Jurkat, Clone E6-1 (cell line): ENCODE data around the gene LAMTOR4.
"Not testable (repeated sequence)": the region's sequence is repeated elsewhere in the genome, so short reads cannot be mapped to it uniquely, and the experiment has no call there.

Experiments
- DNase-seq: peaks from one replicate; pipeline ENCODE4 v3.0.0-alpha.2; 2011; ENCODE audit warnings: low read depth, low spot score
- H3K4me3 ChIP-seq: 2 replicates; pipeline ENCODE4 v1.5.1; 2011; ENCODE audit warnings: mild to moderate bottlenecking, low read length, control low read depth, moderate library complexity

LAMTOR4 gene

GRCh38 chr7:100146350-100146749 lies 2.4 kb upstream of the LAMTOR4 start:
- not testable (repeated sequence) for DNase-seq, H3K4me3 ChIP-seq

GRCh38 chr7:100147278-100147677 lies 1.4 kb upstream of the LAMTOR4 start:
- no peak overlapping the region for H3K4me3 ChIP-seq
- no peak for DNase-seq

- H3K4me3 ChIP-seq = peak overlapping the region; percentile 58
- no peak for DNase-seq
Measured at GRCh38 chr7:100148225-100148558, 526 bp upstream of the LAMTOR4 start.

- DNase-seq = no peak
- H3K4me3 ChIP-seq = no peak overlapping the region
Measured at GRCh38 chr7:100152404-100152803, 3.7 kb downstream of the LAMTOR4 start.

- DNase-seq = no peak
- no peak overlapping the region for H3K4me3 ChIP-seq
Measured at GRCh38 chr7:100152937-100153666, 4.4 kb downstream of the LAMTOR4 start.

GRCh38 chr7:100153708-100154535 lies 5.2 kb downstream of the LAMTOR4 start:
- no peak overlapping the region for H3K4me3 ChIP-seq
- no peak for DNase-seq

- no peak for DNase-seq
- no peak overlapping the region for H3K4me3 ChIP-seq
Measured at GRCh38 chr7:100154651-100155491, 6.2 kb downstream of the LAMTOR4 start.

GRCh38 chr7:100155553-100156317 lies 7.0 kb downstream of the LAMTOR4 start:
- H3K4me3 ChIP-seq = no peak overlapping the region
- DNase-seq = no peak

- DNase-seq = peak; percentile 32
- peak overlapping the region; percentile 15; the same call in 1 of the 2 replicates for H3K4me3 ChIP-seq
Measured at GRCh38 chr7:100156331-100157068, 7.8 kb downstream of the LAMTOR4 start.

- H3K4me3 ChIP-seq = peak overlapping the region; percentile 15; the same call in 1 of the 2 replicates
- no peak for DNase-seq
Measured at GRCh38 chr7:100157069-100157333, 8.3 kb downstream of the LAMTOR4 start.

GRCh38 chr7:100157334-100158228 lies 8.9 kb downstream of the LAMTOR4 start:
- no peak for DNase-seq
- peak overlapping the region; percentile 62 for H3K4me3 ChIP-seq

GRCh38 chr7:100158229-100159098 lies 9.7 kb downstream of the LAMTOR4 start, which contains the start of gene TRAPPC14:
Gene TRAPPC14 (minus strand): TSS chr7:100158723. CDS start chr7:100158499, 224 bp downstream.
- peak; percentile 69 for DNase-seq

GRCh38 chr7:100159099-100159623 lies 10.4 kb downstream of the LAMTOR4 start:
- DNase-seq = no peak
- H3K4me3 ChIP-seq = peak overlapping the region; percentile 62

More at GRCh38 chr7:100158229-100159098, 9.7 kb downstream of the LAMTOR4 start, which contains the start of gene TRAPPC14:
- peak within 1 kb of the TSS; percentile 62 for H3K4me3 ChIP-seq

GRCh38 chr7:100160067-100160466 lies 11.3 kb downstream of the LAMTOR4 start:
- DNase-seq = no peak
- H3K4me3 ChIP-seq = no peak overlapping the region

GRCh38 chr7:100163006-100163531 lies 14.4 kb downstream of the LAMTOR4 start:
- DNase-seq = no peak

GRCh38 chr7:100163871-100164270 lies 15.2 kb downstream of the LAMTOR4 start:
- no peak for DNase-seq
- H3K4me3 ChIP-seq = no peak overlapping the region

More at GRCh38 chr7:100163006-100163531, 14.4 kb downstream of the LAMTOR4 start:
- H3K4me3 ChIP-seq = no peak overlapping the region
